D341Med (cell line): ENCODE data around the gene GARIN3.
"Not testable (repeated sequence)": the region's sequence is repeated elsewhere in the genome, so short reads cannot be mapped to it uniquely, and the experiment has no call there.

Experiments
- DNase-seq: peaks from one replicate; pipeline ENCODE4 v3.0.0; 2012; ENCODE audit warnings: low spot score

Gene GARIN3

DNA sequence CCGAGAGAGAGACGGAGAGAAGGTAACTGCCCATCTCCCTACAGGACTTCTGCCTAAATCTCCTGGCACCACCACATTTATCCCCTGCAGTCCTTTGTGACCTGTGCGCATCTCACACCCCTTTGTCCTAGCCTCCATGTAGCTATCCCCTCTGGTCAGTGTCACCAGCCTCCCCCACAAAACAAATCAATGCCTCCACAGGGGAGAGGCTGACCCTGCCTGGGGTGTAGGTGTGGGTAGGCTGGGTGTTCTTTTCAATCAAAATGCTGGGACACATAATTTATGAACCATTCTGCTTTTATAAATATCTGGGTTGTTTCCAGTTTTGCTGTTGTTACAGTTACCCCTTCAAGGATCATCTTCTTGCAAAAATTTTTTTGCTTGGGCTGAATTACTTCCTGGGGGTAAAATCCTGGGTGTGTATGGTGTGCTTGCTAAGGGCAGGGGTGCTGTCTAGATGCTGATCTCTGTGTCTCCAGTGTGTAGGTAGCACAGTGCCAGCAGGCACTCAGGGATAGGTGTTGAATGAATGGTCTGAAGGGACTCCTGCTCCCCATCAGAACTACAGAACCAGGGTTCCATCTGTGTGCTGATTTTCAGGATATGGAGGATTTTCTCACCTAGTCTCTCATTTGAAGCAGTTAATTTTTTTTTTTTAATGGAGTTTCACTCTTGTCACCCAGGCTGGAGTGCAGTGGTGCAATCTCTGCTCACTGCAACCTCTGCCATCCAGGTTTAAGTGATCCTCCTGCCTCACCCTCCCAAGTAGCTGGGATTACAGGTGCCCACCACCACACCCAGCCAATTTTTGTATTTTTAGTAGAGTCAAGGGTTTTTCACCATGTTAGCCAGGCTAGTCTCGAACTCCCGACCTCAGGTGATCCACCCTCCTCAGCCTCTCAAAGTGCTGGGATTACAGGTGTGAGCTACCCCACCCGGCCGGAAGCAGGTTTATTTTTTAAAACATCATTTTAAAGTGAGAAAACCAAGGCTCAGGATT lies at the start of gene GARIN3:
Gene GARIN3, minus strand, starts transcription at position 51 of the 1,000 bp plus-strand sequence. CDS start 96 bp downstream, outside the sequence.
- DNase-seq = no peak

- no peak for DNase-seq
Measured at GRCh38 chr5:157215514-157216167, 49.6 kb upstream of the GARIN3 start.

- no peak for DNase-seq
Measured at GRCh38 chr5:157214861-157215513, 48.9 kb upstream of the GARIN3 start.

GRCh38 chr5:157214415-157214814 lies 48.4 kb upstream of the GARIN3 start:
- no peak for DNase-seq

- DNase-seq = no peak
Measured at GRCh38 chr5:157213527-157214243, 47.6 kb upstream of the GARIN3 start.

DNA sequence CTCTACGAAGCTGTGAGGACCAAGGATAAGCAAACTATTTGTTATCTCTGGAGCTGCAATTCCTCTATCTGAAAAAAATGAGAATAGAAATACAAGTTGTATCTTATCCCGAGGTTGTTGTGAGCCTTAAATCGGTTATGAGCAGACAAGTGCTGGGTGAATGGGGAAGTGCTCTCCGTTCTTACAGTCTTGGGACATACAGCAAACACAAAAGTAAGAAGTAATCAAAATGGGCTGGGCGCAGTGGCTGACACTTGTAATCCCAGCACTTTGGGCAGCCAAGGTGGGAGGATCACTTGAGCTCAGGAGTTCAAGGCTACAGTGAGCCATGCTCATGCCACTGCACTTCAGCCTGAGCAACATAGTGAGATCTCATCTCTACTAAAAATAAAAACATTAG lies 46.2 kb upstream of the GARIN3 start:
- no peak for DNase-seq

DNA sequence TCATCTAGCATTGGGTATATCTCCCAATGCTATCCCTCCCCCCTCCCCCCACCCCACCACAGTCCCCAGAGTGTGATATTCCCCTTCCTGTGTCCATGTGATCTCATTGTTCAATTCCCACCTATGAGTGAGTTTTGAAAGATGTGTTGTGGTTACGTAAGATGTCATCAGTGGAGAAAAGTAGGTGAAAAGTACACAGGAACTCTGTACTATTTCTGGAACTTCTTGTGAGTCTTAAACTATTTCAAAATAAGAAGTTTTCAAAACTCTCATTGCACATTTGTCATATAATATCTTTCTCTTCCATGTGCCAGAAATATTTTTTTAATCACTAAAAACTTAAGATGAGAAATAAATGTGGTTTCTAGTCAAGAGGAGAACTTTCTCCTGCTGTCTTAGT lies 44.6 kb upstream of the GARIN3 start:
- DNase-seq = not testable (repeated sequence)

- no peak for DNase-seq
Measured at GRCh38 chr5:157205708-157206107, 39.6 kb upstream of the GARIN3 start.

GRCh38 chr5:157204765-157205164 lies 38.7 kb upstream of the GARIN3 start:
- no peak for DNase-seq

GRCh38 chr5:157203417-157203816 lies 37.4 kb upstream of the GARIN3 start:
- DNase-seq = no peak

DNA sequence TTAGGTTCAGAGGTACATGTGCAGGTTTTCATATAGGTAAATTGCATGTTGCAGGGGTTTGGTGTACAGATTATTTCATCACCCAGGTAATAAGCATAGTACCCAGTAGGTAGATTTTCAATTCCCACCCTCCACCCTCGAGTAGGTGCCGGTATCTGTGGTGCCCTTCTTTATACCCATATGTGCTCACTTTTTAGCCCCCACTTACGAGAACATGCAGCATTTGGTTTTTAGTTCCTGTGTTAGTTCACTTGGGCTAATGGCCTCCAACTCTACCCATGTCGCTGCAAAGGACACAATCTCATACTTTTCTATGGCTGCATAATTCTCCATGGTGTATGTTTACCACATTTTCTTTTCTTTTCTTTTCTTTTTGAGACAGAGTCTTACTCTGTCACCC lies 35.8 kb upstream of the GARIN3 start:
- DNase-seq = no peak

DNA sequence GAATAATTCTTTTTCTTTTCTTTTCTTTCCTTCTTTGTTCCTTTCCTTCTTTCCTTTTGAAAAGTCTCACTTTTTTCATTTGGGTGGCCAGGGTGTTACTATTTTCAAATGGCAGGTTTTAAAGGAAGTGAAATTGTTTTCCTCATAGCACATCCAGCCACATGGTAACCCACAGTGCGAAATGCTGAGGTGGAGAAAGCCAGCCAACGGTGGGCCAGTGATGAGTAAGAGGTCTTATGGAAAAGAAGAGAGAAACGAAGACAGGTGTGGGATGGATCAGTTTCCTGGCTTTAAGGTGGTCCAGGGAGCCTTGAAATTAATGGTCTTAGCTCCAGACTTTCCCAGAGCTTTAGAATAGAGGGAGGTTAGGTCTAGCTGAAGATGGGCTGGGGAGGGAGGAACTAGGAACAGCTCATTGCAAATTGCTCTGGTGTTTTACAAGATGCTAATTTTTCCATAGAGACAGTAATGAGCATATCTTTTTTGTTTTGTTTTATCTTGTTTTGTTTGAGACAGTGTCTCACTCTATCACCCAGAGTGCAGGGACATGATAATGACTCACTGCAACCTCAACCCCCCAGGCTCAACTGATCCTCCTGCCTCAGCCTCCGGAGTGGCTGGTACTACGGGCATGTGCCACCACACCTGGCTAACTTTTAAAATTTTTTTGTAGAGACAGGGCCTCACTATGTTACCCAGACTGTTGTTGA lies 32.4 kb upstream of the GARIN3 start:
- DNase-seq = no peak

- DNase-seq = no peak
Measured at GRCh38 chr5:157197086-157197485, 31.0 kb upstream of the GARIN3 start.

- no peak for DNase-seq
Measured at GRCh38 chr5:157196045-157196444, 30.0 kb upstream of the GARIN3 start.

DNA sequence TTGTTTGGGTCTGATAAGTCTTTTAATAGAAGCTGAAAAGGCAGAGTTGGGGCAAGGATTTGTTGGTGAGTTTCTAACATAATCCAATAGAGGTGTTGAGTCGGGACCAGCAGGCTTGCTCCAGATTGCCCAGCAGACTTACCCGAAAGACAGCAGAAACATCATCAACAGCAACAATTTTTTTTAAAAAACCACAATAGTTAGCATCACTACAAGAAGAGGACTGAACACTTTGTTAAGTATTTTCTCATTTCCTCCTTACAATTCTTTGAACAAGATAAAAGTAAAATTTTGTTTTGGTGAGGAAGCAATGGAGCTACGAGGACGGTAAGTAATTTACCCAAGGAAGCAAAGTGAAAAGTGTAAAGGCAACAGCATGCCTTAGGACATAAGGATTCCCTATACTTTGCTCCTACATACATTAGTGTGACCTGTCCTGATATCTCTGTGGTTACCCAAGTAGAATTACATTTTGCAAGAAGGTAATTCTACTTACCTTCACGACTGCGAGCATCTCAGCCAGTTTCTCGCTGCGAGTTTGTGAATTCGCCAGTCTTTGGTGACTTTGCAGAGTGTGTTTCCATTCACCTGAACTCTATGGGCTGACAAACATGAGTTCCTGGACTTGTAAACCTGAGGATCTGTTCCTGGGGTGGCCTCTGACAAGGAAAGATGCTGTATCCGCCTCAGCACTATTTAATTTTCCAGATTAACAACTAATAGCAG lies 27.8 kb upstream of the GARIN3 start:
- DNase-seq = no peak

DNA sequence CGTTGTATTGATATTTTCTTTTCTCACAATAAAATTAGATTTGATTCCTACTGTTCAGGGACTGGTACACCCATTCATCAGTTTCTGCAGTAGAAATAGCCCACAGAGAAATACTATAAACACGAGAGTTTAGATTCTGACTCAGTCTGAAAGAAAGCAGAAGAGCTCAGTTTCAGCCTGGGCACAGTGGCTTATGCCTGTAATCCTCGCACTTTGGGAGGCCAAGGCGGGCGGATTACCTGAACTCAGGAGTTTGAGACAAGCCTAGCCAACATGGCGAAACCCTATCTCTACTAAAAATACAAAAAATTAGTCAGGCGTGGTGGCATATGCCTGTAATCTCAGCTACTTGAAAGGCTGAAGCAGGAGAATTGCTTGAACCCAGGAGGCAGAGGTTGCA lies 23.2 kb upstream of the GARIN3 start:
- DNase-seq = no peak

- DNase-seq = no peak
Measured at GRCh38 chr5:157188270-157188669, 22.2 kb upstream of the GARIN3 start.

DNA sequence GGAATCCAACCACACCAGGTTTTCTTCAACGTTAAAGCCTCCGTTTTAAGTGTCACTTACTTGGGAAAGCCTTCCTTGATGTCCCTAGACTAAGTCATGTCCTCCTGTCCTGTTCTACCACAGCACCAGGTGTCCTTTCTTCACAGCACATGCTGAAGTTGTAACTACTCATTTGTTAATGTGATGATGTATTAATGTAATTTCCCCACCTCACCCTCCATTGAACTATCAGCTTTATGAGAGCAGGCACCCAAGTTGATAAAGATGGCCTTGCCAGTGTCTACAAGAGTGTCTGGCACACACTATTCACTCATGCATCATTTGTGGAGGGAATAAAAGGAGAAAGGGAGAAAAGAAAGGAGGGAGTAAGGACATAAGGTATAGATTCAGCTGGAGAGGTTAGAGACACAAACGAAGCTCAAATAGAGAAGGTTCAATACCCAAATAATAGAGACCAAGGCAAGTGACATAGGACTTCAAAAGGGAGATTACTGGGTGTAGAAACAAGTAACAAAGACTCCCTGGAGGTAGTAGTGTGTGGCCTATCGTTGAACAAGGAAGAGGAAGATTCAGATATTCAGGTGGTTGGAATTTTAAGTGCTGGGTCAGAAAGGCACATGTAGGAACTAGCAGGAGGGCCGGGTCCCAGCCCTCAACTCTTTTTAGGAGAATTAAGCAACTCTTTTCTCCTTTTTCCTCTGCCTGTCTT lies 21.1 kb upstream of the GARIN3 start:
- no peak for DNase-seq

DNA sequence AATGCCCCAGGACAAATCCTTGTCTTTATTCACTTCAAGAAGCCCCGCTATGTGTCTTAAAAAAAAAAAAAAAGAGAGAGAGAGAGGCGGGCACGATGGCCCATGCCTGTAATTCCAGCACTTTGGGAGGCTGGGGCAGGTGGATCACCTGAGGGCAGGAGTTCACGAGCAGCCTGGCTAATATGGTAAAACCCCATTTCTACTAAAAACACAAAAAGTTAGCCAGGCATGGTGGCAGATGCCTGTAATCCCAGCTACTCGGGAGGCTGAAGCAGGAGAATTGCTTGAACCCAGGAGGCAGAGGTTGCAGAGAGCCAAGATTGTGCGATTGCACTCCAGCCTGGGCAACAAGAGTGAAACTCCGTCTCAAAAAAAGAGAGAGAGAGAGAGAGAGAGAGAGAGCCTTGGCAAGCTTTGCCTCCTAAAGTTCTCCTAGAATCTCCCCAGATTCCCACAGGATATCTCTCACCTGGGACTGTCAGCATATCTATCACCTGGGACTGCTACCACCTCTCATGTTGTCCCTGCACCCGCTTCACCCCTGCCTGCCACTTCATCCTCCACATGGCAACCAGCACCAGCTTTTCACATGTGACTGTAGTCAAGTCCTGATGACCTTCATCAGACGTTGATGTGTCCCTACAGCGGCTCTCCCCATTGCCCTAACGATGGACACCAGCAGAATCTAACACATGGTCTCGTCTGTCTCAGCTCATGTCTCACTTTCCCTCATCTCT lies 20.4 kb upstream of the GARIN3 start:
- DNase-seq = no peak
